ENCODE results near the gene SPDYE5.
"Not testable (repeated sequence)": the region's sequence is repeated elsewhere in the genome, so short reads cannot be mapped to it uniquely, and the experiment has no call there.

The SPDYE5 gene, protein sequence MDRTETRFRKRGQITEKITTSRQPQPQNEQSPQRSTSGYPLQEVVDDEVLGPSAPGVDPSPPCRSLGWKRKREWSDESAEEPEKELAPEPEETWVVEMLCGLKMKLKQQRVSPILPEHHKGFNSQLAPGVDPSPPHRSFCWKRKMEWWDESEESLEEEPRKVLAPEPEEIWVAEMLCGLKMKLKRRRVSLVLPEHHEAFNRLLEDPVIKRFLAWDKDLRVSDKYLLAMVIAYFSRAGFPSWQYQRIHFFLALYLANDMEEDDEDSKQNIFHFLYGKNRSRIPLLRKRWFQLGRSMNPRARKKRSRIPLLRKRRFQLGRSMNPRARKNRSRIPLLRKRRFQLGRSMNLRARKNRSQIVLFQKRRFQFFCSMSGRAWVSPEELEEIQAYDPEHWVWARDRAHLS

GRCh38 chr7:75492020-75492419, at the start of gene SPDYE5:
TSS of gene SPDYE5 (plus strand) at chr7:75492320. CDS start at chr7:75494048, 1,728 bp downstream.
- not testable (repeated sequence) for H3K4me3 ChIP-seq (ENCODE audit: low read depth, low read length)

- H3K4me3 ChIP-seq (ENCODE audit: low read depth, low read length) = peak overlapping the region; percentile 25
These were observed 49.5 kb upstream of the SPDYE5 start for GRCh38 chr7:75442465-75443111.

DNA sequence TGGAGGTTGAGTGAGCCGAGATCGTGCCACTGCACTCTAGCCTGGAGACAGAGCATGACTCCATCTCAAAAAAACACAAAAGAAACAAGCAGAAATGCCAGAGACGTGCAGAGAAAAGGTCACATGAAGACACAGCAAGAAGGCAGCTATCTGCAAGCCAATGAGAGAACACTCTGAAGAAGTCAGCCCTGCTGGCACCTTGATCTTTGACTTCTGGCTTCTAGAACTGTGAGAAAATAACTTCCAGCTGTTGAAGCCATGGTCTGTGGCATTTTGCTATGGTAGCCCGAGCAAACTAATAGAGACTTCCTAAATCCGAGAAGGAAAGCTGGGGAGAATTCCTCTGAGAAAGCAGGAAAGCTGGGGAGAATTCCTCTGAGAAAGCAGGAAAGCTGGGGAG, 42.2 kb upstream of the SPDYE5 start:
- H3K4me3 ChIP-seq (ENCODE audit: low read depth, low read length) = not testable (repeated sequence)

DNA sequence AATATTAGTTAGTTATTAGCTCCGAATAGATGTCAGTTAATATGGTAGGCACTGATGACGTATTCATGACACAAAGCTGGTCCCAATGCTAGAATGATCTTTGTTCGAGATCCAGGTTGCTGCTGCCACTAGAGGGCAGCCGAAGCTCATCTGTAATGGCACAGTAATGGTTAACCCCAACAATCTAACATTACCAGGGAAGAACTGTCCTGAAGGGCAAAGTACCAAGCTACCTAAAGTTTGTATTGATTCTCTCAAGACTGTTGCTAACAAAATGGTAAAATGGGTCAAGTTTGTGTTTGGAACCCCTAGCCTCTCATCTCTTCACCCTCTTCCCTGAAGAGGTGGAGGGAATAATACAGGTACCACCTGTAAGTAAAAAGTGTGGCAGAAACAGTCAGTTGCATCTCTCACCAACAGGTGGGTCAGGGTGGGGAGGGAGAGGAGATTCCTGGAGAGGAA, 39.6 kb upstream of the SPDYE5 start:
- H3K4me3 ChIP-seq (ENCODE audit: low read depth, low read length) = not testable (repeated sequence)

- not testable (repeated sequence) for H3K4me3 ChIP-seq (ENCODE audit: low read depth, low read length)
These were observed 35.7 kb upstream of the SPDYE5 start for GRCh38 chr7:75456403-75456802.

DNA sequence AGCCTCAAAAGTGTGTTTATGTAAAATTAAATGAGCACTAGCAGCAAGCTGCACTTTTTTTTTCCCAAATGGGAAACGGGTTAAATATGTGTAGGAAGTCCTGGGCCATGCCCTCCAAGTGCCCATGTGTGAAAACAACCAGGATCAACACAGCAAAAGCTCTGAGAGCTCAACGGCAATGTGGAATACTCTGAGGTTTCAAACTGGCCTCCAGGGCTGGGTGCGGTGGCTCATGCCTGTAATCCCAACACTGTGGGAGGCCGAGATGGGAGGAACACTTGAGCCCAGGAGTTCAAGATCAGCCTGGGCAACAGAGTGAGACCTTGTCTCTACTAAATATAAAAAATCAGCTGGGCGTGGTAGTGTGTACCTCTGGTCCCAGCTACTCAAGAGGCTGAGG, 34.1 kb upstream of the SPDYE5 start:
- not testable (repeated sequence) for H3K4me3 ChIP-seq (ENCODE audit: low read depth, low read length)

DNA sequence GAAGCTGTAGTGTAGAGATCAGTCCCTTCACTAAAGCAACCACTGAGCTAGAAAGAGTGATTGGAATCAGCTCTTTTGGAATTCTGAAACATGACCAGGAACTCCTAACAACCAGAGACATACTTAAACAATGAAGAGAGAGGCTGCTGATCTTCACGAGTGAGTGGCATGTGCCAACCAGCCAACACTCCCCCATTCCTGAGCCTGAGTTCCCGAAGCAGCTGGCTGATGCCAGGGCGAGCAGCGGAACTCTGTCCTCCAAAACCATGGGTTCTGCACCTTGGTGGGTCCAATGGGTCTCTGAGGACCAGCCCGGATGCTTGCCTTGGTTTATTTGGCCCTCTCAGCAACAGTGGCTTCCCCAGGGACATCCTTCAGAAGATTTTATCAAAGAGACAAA, 31.6 kb upstream of the SPDYE5 start:
- not testable (repeated sequence) for H3K4me3 ChIP-seq (ENCODE audit: low read depth, low read length)

- H3K4me3 ChIP-seq (ENCODE audit: low read depth, low read length) = not testable (repeated sequence)
These were observed 22.0 kb upstream of the SPDYE5 start for GRCh38 chr7:75470166-75470565.

DNA sequence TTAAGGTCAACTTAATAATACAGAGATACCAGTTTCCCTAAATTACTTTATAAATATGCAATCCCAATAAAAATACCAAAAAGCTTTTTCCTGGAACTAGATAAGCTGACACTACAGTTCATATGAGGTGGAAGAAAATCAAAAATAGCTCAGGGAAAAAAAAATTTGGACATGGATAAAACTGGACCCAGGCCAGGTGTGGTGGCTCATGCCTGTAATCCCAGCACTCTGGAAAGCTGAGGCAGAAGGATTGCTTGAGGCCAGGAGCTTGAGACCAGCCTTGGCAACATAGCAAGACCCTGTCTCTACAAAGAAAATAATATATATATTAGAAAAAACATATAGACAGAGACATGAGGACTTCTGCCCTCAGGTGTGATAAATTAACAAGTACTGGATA, 14.7 kb upstream of the SPDYE5 start:
- H3K4me3 ChIP-seq (ENCODE audit: low read depth, low read length) = not testable (repeated sequence)

- not testable (repeated sequence) for H3K4me3 ChIP-seq (ENCODE audit: low read depth, low read length)
These were observed 11.8 kb upstream of the SPDYE5 start for GRCh38 chr7:75480313-75480712.

DNA sequence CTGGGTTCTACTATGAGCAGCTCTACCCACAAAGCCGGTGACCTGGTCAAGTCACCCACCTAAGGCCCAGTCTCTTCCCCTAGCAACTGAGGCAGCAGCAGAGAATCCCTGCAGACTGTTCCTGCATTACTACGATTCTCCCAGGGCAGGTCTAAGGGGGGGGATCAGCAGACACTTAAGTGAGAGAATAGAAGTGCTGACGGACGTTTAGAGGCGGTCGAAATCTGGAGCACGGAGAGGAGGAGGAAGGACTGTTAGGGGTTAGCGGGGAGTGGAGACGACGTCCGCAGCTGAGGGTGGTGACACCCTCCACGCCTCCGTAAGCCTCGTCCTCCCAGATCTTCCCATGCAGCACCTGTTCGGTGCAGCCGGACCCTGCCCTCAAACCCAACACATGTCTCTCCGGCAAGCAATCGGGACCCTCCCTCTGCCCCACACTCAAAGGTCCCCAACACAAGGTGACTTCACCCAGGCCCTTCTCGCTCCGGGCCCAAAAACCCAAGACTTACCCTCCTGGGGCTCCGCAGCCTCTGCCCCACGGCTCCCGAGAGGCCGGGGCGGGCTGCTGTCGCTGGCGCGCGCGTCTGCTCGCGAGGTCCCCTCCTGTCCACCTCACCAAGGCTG, 6.7 kb upstream of the SPDYE5 start:
- peak overlapping the region; percentile 69 for H3K4me3 ChIP-seq (ENCODE audit: low read depth, low read length)

DNA sequence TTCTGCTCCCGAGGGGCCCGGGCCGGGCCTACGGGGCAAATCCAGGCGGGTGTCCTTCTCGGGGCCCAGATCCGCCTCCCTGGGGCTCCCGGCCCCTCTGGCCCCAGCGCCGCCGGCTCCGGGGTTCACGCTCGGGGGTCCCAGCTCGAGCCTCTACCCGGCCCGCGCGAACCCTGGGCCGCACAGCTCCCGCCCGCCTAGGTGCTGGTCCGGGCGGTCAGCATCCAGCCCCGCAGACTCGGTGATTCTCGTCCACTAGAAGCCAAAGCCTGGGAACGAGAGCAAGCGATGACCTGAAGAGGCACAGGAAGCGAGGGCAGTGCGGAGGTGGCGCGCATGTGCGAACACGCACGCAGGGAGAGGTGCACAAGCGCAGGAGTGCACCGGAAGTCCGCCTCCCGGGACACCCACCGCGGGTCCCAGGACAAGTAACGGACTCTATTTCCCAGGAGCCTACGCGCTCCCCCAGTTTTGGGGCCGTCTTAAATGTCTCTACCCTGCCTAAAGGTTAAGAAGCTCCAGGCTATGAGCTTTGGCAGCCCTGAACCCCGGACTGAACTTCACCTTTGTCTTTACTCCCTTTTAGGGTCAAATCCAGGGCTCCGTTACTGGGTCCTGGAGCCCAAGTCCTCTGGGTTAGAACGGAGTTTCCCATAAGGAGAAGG, 6.0 kb upstream of the SPDYE5 start, which contains the start of gene POM121C:
TSS of gene POM121C (minus strand) at position 321 of the 665 bp plus-strand sequence. CDS start 44,803 bp downstream, outside the sequence.
- peak within 1 kb of the TSS; percentile 69 for H3K4me3 ChIP-seq (ENCODE audit: low read depth, low read length)

DNA sequence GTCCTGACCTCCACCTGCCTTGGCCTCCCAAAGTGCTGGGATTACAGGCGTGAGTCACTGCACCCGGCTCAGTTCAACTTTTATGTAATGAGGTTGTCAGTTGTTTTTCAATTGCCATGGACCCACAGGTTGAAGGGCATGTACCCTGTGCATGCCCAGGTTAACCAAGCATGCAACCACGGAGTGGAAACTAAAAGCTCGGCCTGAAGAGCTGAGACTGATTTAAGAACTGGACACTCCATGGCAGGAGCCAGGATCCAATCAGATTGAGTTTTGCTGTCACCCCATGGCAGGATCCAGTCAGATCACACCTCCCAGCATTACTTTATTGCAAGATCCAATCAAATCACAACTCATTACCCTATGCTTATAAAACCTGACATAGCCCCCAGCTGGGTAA, 16.9 kb downstream of the SPDYE5 start:
- H3K4me3 ChIP-seq (ENCODE audit: low read depth, low read length) = not testable (repeated sequence)

DNA sequence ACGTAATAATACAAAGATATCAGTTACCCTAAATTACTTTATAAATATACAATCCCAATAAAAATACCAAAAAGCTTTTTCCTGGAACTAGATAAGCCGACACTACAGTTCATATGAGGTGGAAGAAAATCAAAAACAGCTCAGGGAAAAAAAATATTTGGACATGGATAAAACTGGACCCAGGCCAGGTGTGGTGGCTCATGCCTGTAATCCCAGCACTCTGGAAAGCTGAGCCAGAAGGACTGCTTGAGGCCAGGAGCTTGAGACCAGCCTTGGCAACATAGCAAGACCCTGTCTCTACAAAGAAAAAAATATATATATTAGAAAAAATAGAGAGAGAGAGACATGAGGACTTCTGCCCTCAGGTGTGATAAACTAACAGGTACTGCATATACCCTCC, 26.7 kb downstream of the SPDYE5 start:
- H3K4me3 ChIP-seq (ENCODE audit: low read depth, low read length) = not testable (repeated sequence)

GRCh38 chr7:75521727-75522126, 29.6 kb downstream of the SPDYE5 start:
- H3K4me3 ChIP-seq (ENCODE audit: low read depth, low read length) = not testable (repeated sequence)

DNA sequence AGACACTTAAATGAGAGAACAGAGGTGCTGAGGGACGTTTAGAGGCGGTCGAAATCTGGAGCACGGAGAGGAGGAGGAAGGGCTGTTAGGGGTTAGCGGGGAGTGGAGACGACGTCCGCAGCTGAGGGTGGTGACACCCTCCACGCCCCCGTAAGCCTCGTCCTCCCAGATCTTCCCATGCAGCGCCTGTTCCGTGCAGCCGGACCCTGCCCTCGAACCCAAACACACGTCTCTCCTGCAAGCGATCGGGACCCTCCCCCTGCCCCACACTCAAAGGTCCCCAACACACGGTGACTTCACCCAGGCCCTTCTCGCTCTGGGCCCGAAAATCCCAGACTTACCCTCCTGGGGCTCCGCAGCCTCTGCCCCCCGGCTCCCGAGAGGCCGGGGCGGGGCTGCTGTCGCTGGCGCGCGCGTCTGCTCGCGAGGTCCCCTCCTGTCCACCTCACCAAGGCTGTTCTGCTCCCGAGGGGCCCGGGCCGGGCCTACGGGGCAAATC, 35.2 kb downstream of the SPDYE5 start:
- H3K4me3 ChIP-seq (ENCODE audit: low read depth, low read length) = peak overlapping the region; percentile 83

DNA sequence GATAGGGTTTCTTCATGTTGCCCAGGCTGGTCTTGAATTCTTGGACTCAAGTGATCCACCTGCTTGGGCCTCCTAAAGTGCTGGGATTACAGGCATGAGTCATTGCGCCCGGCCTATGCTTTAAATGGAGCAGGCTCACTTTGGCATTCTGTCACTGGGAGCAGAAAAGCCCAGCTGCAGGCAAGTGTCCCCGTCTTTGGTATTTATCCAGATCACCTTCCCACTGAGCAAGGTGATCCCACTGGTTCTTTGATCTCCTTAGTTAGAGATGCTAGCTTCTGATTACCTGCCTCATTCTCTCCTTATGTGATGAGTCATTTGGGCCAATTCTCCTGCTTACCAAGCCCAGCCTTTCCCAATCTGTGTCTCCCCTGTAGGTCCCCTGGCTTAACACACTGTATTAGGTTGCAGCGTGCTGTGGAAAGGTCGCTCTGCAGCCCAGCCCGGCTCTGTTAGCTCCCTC, 39.3 kb downstream of the SPDYE5 start:
- H3K4me3 ChIP-seq (ENCODE audit: low read depth, low read length) = no peak overlapping the region

GRCh38 chr7:75532639-75533038, 40.5 kb downstream of the SPDYE5 start:
- no peak overlapping the region for H3K4me3 ChIP-seq (ENCODE audit: low read depth, low read length)

DNA sequence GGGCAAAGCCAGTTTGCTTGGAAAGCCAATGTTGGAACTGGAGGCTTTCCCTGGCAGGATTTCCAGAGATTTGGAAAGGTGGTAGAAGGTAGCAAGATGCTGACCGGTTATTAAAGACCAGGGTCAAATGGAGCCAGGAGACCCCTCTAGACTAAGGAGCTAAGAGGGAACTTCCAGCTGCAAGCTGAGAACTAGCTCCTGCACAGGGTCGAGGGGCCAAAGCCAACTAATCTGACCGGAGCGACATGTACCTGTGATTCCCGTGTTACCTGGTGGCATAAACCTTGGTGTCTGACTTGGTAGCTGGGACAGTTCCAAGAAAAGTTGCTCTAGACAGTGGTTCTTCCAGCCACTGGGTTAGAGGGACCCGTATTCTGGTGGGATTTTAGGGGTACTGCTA, 41.8 kb downstream of the SPDYE5 start:
- H3K4me3 ChIP-seq (ENCODE audit: low read depth, low read length) = no peak overlapping the region

- no peak overlapping the region for H3K4me3 ChIP-seq (ENCODE audit: low read depth, low read length)
These were observed 42.7 kb downstream of the SPDYE5 start for GRCh38 chr7:75534727-75535307.

DNA sequence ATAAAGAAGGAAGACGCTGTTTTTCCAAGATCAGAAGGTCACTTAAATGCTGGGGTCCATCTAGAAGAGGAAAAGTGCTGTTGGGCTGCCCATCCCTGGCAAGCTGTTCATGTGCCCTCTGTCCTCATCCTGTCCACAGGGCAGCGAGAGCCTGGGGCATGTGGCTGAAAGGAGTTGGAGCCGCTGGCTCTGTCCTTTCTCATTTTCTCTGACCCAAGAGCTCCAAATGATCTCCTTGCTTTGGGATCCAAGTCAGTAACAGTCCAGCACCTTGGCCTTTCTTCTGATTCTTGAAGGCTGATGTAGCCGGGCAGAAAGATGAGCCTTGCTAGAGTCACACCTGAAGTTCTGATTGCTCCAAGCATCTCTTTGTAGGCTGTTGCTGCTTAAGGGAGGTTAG, 44.4 kb downstream of the SPDYE5 start:
- H3K4me3 ChIP-seq (ENCODE audit: low read depth, low read length) = no peak overlapping the region

Data from iPS-11a (cell line).